Liver (tissue), 3 donors: Measurements from ENCODE around the gene NBEAL1.

Experiments used
- CTCF ChIP-seq: fragments of 150-350 bp; IDR thresholded peaks from 2 replicates; pipeline ENCODE4 v1.5.1; 2017; ENCODE audit warnings: improper control_type of control experiment, low read depth, low read length; ENCODE audit not compliant: missing input control
- EGR1 ChIP-seq, 2 donors: IDR thresholded peaks; 2 replicates each; pipeline ENCODE4 v1.6.1; 2016 to 2018; ENCODE audit warnings: antibody characterized with exemption in 2 of 2, low read depth in 2 of 2
- GABPA ChIP-seq, 2 donors: IDR thresholded peaks in 1 of 2; conservative IDR thresholded peaks in 1 of 2; 2 replicates each; pipeline ENCODE4 v1.6.1; 2016; ENCODE audit warnings: antibody characterized with exemption in 2 of 2, mild to moderate bottlenecking in 1 of 2, moderate library complexity in 1 of 2
- HNF4A ChIP-seq, 2 donors: conservative IDR thresholded peaks; 2 replicates each; pipeline ENCODE4 v1.6.1; 2016; ENCODE audit warnings: antibody characterized with exemption in 2 of 2, mild to moderate bottlenecking in 2 of 2
- HNF4G ChIP-seq: IDR thresholded peaks from 2 replicates; pipeline ENCODE4 v1.6.1; 2016; ENCODE audit warnings: antibody characterized with exemption
- MAX ChIP-seq: IDR thresholded peaks from 2 replicates; pipeline ENCODE4 v1.6.1; 2016; ENCODE audit warnings: antibody characterized with exemption
- RAD21 ChIP-seq, 2 donors: IDR thresholded peaks; 2 replicates each; pipeline ENCODE4 v1.6.1; 2016; ENCODE audit warnings: antibody characterized with exemption in 2 of 2, mild to moderate bottlenecking in 2 of 2
- REST ChIP-seq: IDR thresholded peaks from 2 replicates; pipeline ENCODE4 v1.6.1; 2016; ENCODE audit warnings: antibody characterized with exemption, mild to moderate bottlenecking
- RXRA ChIP-seq, 2 donors: IDR thresholded peaks; 2 replicates each; pipeline ENCODE4 v1.6.1; 2017 to 2018; ENCODE audit warnings: antibody characterized with exemption in 2 of 2, mild to moderate bottlenecking in 1 of 2
- SP1 ChIP-seq: IDR thresholded peaks from 2 replicates; pipeline ENCODE4 v1.6.1; 2018; ENCODE audit warnings: antibody characterized with exemption, mild to moderate bottlenecking
- TAF1 ChIP-seq: conservative IDR thresholded peaks from 2 replicates; pipeline ENCODE4 v1.6.1; 2016; ENCODE audit warnings: antibody characterized with exemption, mild to moderate bottlenecking
- YY1 ChIP-seq: IDR thresholded peaks from 2 replicates; pipeline ENCODE4 v1.6.1; 2016; ENCODE audit warnings: antibody characterized with exemption, mild to moderate bottlenecking
- ZBTB33 ChIP-seq: IDR thresholded peaks from 2 replicates; pipeline ENCODE4 v1.6.1; 2016; ENCODE audit warnings: antibody characterized with exemption
- donor health status: healthy.
- donor health status: healthy.

GRCh38 chr2:203003716-203004115, 11.0 kb upstream of the NBEAL1 start:
- TF ChIP-seq CTCF (no peak), YY1 (no peak), GABPA (IDR thresholded peaks at IDR 0.05 in 1 of 2, conservative IDR thresholded peaks at IDR 0.05 in 1 of 2) (no peak), REST (no peak), RAD21 (IDR thresholded peaks at IDR 0.05) (no peak), MAX (no peak), SP1 (no peak), HNF4G (no peak), TAF1 (no peak), RXRA (IDR thresholded peaks at IDR 0.05) (no peak), ZBTB33 (no peak), EGR1 (IDR thresholded peaks at IDR 0.05; ENCODE audit: low read depth in 2 of 2) (no peak), HNF4A (conservative IDR thresholded peaks at IDR 0.05) (no peak)
